Measurements from ENCODE around the gene SLC13A1.

Gene SLC13A1

DNA sequence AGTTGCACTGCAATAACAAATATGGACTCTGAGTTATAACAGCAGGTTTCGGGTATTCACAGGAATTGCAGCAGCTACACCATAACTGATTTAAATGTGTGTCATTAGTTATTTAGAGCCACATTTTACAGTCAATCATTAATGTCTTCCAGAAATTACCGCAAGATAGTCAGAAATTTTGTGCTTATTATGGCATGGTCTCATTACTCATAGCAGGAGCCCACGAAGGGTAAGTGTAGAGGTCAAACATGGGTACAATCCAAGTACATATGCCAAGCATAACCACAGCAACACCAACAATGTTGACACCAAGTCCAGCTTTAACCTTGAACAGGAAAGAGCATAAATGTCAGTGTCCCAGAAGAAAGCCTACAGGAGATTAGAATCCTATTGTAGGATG, 84.4 kb downstream of the SLC13A1 start:
- Histone ChIP-seq H3K36me3 (replicated peaks; ENCODE audit: insufficient read depth, low read length) (no peaks in the 10 kb centered on the region), H3F3A (ENCODE audit: insufficient read depth, low read length) (no peaks in the 10 kb centered on the region), H3K4me1 (ENCODE audit: low read length) (no peaks in the 10 kb centered on the region), H3K27ac (ENCODE audit: low read length) (no peak overlapping the region), H3K4me3 (ENCODE audit: low read length) (no peak overlapping the region), H4K20me1 (ENCODE audit: insufficient read depth, low read length) (no peaks in the 10 kb centered on the region), H3K79me2 (ENCODE audit: low read length) (no peaks in the 10 kb centered on the region), H3K9ac (ENCODE audit: low read length) (no peak overlapping the region), H3K9me3 (replicated peaks; ENCODE audit: insufficient read depth, low read length) (no peaks in the 10 kb centered on the region), H3K27me3 (replicated peaks; ENCODE audit: insufficient read depth, low read length) (no peaks in the 10 kb centered on the region), H3K4me2 (ENCODE audit: low read depth, low read length) (no peak overlapping the region), H2AFZ (ENCODE audit: low read length) (no peak overlapping the region), H3K9me2 (replicated peaks; ENCODE audit: insufficient read depth, low read length) (no peaks in the 10 kb centered on the region)
- DNase-seq: no peak
- no peak for TF ChIP-seq EZH2 (optimal IDR thresholded peaks at IDR 0.05; ENCODE audit: low read depth, low read length)
- TF ChIP-seq, protein P1, sequence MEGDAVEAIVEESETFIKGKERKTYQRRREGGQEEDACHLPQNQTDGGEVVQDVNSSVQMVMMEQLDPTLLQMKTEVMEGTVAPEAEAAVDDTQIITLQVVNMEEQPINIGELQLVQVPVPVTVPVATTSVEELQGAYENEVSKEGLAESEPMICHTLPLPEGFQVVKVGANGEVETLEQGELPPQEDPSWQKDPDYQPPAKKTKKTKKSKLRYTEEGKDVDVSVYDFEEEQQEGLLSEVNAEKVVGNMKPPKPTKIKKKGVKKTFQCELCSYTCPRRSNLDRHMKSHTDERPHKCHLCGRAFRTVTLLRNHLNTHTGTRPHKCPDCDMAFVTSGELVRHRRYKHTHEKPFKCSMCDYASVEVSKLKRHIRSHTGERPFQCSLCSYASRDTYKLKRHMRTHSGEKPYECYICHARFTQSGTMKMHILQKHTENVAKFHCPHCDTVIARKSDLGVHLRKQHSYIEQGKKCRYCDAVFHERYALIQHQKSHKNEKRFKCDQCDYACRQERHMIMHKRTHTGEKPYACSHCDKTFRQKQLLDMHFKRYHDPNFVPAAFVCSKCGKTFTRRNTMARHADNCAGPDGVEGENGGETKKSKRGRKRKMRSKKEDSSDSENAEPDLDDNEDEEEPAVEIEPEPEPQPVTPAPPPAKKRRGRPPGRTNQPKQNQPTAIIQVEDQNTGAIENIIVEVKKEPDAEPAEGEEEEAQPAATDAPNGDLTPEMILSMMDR (IDR thresholded peaks at IDR 0.05; ENCODE audit: low read length): no peak
- TF ChIP-seq EZH2phosphoT487 (IDR thresholded peaks at IDR 0.05; ENCODE audit: low read length): no peak

- Histone ChIP-seq H3F3A (ENCODE audit: insufficient read depth, low read length) (no peaks in the 10 kb centered on the region), H3K79me2 (ENCODE audit: low read length) (no peaks in the 10 kb centered on the region), H3K4me2 (ENCODE audit: low read depth, low read length) (no peak overlapping the region), H2AFZ (ENCODE audit: low read length) (no peak overlapping the region), H4K20me1 (ENCODE audit: insufficient read depth, low read length) (no peaks in the 10 kb centered on the region), H3K9me2 (replicated peaks; ENCODE audit: insufficient read depth, low read length) (no peaks in the 10 kb centered on the region), H3K9ac (ENCODE audit: low read length) (no peak overlapping the region), H3K36me3 (replicated peaks; ENCODE audit: insufficient read depth, low read length) (no peaks in the 10 kb centered on the region), H3K27me3 (replicated peaks; ENCODE audit: insufficient read depth, low read length) (no peaks in the 10 kb centered on the region), H3K4me3 (ENCODE audit: low read length) (no peak overlapping the region), H3K4me1 (ENCODE audit: low read length) (no peaks in the 10 kb centered on the region), H3K9me3 (replicated peaks; ENCODE audit: insufficient read depth, low read length) (no peaks in the 10 kb centered on the region), H3K27ac (ENCODE audit: low read length) (no peak overlapping the region)
- DNase-seq: no peak
- no peak for TF ChIP-seq EZH2phosphoT487 (IDR thresholded peaks at IDR 0.05; ENCODE audit: low read length)
- TF ChIP-seq, protein P1 (IDR thresholded peaks at IDR 0.05; ENCODE audit: low read length): no peak
- TF ChIP-seq EZH2 (optimal IDR thresholded peaks at IDR 0.05; ENCODE audit: low read depth, low read length): no peak
Measured at GRCh38 chr7:123114288-123114687, 85.5 kb downstream of the SLC13A1 start.

GRCh38 chr7:123112833-123113232, 86.9 kb downstream of the SLC13A1 start:
- Histone ChIP-seq H3K9me2 (replicated peaks; ENCODE audit: insufficient read depth, low read length) (no peaks in the 10 kb centered on the region), H3K9me3 (replicated peaks; ENCODE audit: insufficient read depth, low read length) (no peaks in the 10 kb centered on the region), H3K4me3 (ENCODE audit: low read length) (no peak overlapping the region), H3K79me2 (ENCODE audit: low read length) (no peaks in the 10 kb centered on the region), H3K27me3 (replicated peaks; ENCODE audit: insufficient read depth, low read length) (no peaks in the 10 kb centered on the region), H3K9ac (ENCODE audit: low read length) (no peak overlapping the region), H3K36me3 (replicated peaks; ENCODE audit: insufficient read depth, low read length) (no peaks in the 10 kb centered on the region), H3K4me2 (ENCODE audit: low read depth, low read length) (no peak overlapping the region), H4K20me1 (ENCODE audit: insufficient read depth, low read length) (no peaks in the 10 kb centered on the region), H2AFZ (ENCODE audit: low read length) (no peak overlapping the region), H3K4me1 (ENCODE audit: low read length) (no peaks in the 10 kb centered on the region), H3F3A (ENCODE audit: insufficient read depth, low read length) (no peaks in the 10 kb centered on the region), H3K27ac (ENCODE audit: low read length) (no peak overlapping the region)
- TF ChIP-seq EZH2 (optimal IDR thresholded peaks at IDR 0.05; ENCODE audit: low read depth, low read length): no peak
- TF ChIP-seq EZH2phosphoT487 (IDR thresholded peaks at IDR 0.05; ENCODE audit: low read length): no peak
- TF ChIP-seq, protein P1 (IDR thresholded peaks at IDR 0.05; ENCODE audit: low read length): no peak
- DNase-seq: no peak

Data from MM.1S (cell line).